Measurements from ENCODE around the gene TECPR2. TPM values are rescaled to one million over a fixed set of nuclear protein-coding genes. Genes with fewer than 3 reads are reported as not detected.

TECPR2 gene
- total RNA-seq, 2 donors from 2014 or later: 8.4 to 16.6 TPM

DNA sequence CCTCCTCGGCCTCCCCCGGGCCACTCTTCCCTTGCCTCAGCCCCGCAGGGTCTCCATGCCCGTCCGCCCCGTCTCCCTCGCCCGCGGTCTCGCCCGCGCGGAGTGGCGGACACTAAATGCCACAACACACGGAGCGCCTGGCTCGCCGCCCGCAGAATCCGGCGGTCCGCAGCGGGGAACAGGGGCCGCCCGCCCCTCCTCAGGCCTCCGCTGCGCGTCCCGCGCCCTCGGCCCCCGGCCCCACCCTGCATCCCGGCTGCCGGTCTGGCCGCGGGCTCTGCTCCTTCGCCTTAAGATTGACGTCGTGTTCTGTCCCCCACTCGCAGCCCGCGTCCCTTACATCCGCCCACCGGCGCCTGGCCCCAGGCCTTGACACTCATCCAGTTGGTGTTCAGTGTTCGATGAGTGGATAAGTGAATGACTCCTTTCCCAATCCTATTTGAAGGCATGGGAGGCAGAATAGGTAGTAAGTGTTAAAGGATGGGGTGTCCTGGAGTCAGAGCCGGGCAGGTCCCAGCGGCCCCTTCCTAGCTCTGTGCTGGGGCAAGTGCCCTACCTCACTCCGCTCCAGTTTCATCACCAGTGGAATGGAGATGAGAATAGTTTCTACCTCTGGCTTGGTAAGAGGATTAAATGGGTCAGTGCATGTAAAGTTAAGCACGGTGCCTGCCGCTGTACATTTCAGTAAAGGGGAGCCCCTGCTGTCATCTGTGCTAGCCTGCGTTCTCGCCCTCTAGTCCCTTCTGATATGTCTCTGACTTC lies 622 bp downstream of the TECPR2 start:
- peaks cover 24% of the 10 kb centered on the region for H3K4me1 Mint-ChIP-seq
- DNase-seq (peak; percentile 12 to 19 (median 13)), ATAC-seq (peak; percentile 5)
- no peaks in the 10 kb centered on the region for H3K27me3 Mint-ChIP-seq
- no peak overlapping the region for H3K27ac Mint-ChIP-seq
- peak overlapping the region; percentile 96 for H3K4me3 Mint-ChIP-seq
- no peaks in the 10 kb centered on the region for H3K36me3 Mint-ChIP-seq (ENCODE audit: low read depth)
- H3K9me3 ChIP-seq (ENCODE audit: control insufficient read depth, low read length, poor library complexity, severe bottlenecking): no peaks in the 10 kb centered on the region

DNA sequence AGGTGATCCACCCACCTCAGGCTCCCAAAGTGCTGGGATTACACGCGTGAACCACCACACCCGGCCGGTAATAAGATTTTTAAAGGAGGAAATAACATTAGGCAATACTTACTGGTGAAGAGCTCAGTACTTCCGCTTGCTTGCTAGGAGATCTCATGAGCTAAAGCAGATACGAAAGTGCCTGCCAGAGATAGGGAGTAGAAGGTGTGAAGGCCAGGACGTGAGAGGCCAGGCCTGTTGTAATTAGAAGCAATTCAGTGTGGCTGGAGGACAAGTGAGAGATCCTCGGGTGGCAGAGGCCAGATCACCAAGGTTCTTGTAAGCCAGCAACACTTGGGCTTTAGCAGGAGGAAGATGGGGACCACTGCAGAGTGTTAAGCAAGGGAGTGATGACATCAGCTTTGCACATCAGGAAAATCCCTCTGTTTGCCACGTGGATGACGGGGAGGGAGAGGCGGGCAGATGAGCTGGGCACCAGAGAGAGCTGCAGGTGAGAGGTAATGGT lies 7.6 kb downstream of the TECPR2 start:
- H3K4me1 Mint-ChIP-seq: peaks cover 18% of the 10 kb centered on the region
- ATAC-seq (no peak), DNase-seq (no peak)
- no peaks in the 10 kb centered on the region for H3K9me3 ChIP-seq (ENCODE audit: control insufficient read depth, low read length, poor library complexity, severe bottlenecking)
- no peaks in the 10 kb centered on the region for H3K27me3 Mint-ChIP-seq
- H3K27ac Mint-ChIP-seq: peak overlapping the region; percentile 39
- H3K36me3 Mint-ChIP-seq (ENCODE audit: low read depth): no peaks in the 10 kb centered on the region
- H3K4me3 Mint-ChIP-seq: no peak overlapping the region

DNA sequence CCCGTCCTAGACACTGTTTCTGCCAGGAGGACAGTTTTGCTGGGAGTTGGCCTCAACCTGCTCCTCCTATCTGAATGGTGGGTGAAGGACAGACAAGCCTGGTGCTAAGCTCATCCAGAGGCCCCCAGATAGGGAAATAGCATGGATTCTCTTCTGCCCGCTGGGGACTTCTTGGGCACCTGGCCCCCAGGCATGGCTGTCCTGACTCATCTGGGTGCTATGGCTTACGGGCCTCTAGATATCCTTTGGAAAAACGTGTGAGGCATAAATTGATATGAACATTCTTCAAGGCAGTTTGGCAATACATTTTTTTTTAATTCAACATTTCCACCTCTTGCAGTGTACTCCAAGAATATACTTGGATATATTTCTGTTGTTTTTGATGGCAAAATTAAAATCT lies 8.6 kb downstream of the TECPR2 start:
- Mint-ChIP-seq H3K27me3 (no peaks in the 10 kb centered on the region), H3K36me3 (ENCODE audit: low read depth) (no peaks in the 10 kb centered on the region), H3K27ac (no peak overlapping the region), H3K4me3 (no peak overlapping the region), H3K4me1 (peaks cover 19% of the 10 kb centered on the region)
- no peak for DNase-seq
- no peak for ATAC-seq
- H3K9me3 ChIP-seq (ENCODE audit: control insufficient read depth, low read length, poor library complexity, severe bottlenecking): no peaks in the 10 kb centered on the region

DNA sequence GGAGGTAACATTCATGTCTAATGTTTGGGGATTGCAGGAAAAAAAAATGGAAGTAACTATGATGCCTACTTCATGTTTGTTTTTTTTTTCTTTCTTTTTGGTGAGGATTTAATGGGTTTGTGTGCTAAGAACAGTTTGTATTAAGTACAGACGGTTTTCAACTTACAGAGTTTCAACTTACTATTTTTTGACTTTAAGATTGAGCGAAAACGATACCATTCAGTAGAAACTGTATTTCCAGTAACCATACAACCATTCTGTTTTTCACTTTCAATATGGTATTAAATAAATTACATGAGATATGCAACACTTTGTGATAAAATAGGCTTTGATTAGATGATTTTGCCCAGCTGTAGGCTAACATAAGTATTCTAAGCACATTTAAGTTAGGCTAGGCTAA lies 10.4 kb downstream of the TECPR2 start:
- H3K4me1 Mint-ChIP-seq: peaks cover 15% of the 10 kb centered on the region

DNA sequence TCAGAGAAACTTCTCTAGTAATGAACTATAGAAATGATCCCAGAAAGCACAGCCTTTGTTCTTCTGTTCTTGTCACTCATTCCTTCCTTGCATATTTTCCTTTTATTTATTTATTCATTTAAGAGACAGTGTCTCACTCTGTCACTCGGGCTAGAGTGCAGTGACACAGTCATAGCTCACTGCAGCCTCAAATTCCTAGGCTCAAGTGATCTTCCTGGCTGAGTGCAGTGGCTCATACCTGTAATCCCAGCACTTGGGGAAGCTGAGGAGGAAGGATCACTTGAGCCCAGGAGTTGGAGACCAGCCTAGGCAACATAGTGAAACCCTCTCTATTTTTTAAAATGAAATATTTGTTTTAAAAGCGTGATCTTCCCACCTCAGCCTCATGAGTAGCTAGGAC lies 11.5 kb downstream of the TECPR2 start:
- ATAC-seq: no peak
- Mint-ChIP-seq H3K27ac (no peak overlapping the region), H3K36me3 (ENCODE audit: low read depth) (peaks cover 3% of the 10 kb centered on the region), H3K4me1 (peaks cover 10% of the 10 kb centered on the region), H3K4me3 (no peak overlapping the region), H3K27me3 (no peaks in the 10 kb centered on the region)
- H3K9me3 ChIP-seq (ENCODE audit: control insufficient read depth, low read length, poor library complexity, severe bottlenecking): no peaks in the 10 kb centered on the region
- no peak for DNase-seq

More for the DNA sequence above, 10.4 kb downstream of the TECPR2 start:
- DNase-seq (no peak), ATAC-seq (no peak)
- H3K27ac Mint-ChIP-seq: no peak overlapping the region
- H3K27me3 Mint-ChIP-seq: no peaks in the 10 kb centered on the region
- no peaks in the 10 kb centered on the region for H3K9me3 ChIP-seq (ENCODE audit: control insufficient read depth, low read length, poor library complexity, severe bottlenecking)
- no peak overlapping the region for H3K4me3 Mint-ChIP-seq
- no peaks in the 10 kb centered on the region for H3K36me3 Mint-ChIP-seq (ENCODE audit: low read depth)

DNA sequence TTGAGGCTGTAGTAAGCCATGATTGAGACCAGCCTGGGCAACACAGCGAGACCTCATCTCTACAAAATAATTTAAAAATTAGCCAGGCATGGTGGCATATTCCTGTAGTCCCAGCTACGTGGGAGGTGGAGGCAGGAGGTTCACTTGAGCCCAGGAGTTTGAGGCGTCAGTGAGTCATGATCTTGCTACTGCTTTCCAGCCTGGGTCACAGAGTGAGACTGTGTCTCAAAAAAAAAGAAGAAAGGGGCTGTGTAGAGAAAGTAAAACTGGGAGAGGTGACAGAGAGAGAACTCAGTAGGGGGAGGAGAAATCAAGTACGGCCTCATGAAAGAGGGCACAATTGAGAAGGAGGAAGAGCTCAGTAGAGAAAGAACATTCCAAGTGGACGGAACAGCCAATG lies 12.4 kb downstream of the TECPR2 start:
- H3K36me3 Mint-ChIP-seq (ENCODE audit: low read depth): peaks cover 3% of the 10 kb centered on the region
- peaks cover 10% of the 10 kb centered on the region for H3K4me1 Mint-ChIP-seq
- no peak overlapping the region for H3K4me3 Mint-ChIP-seq
- H3K27me3 Mint-ChIP-seq: no peaks in the 10 kb centered on the region
- DNase-seq: no peak
- peak overlapping the region; percentile 43 for H3K27ac Mint-ChIP-seq
- H3K9me3 ChIP-seq (ENCODE audit: control insufficient read depth, low read length, poor library complexity, severe bottlenecking): no peaks in the 10 kb centered on the region
- ATAC-seq: no peak

DNA sequence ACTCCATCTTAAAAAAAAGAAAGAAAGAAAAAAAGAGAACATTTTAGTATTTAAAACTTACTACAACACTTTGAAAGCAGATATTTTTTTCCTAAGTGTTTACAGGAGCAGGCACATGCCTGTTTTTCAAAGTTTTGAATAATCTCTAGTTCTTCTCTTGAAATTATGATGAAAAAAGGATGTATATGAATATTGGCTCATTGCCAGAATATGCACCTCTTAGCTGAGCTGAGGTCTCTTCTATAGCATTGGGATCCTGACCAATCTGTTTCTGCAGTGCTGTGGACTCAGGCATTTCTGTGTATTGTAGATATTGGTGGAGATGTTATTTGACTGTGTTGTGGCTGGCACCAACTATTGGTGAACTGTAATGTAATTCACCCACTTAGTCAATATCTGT lies 15.0 kb downstream of the TECPR2 start:
- no peak for DNase-seq
- Mint-ChIP-seq H3K4me1 (peaks cover 6% of the 10 kb centered on the region), H3K36me3 (ENCODE audit: low read depth) (peaks cover 3% of the 10 kb centered on the region), H3K27me3 (no peaks in the 10 kb centered on the region), H3K4me3 (no peak overlapping the region), H3K27ac (peak overlapping the region; percentile 37)
- no peaks in the 10 kb centered on the region for H3K9me3 ChIP-seq (ENCODE audit: control insufficient read depth, low read length, poor library complexity, severe bottlenecking)
- no peak for ATAC-seq

DNA sequence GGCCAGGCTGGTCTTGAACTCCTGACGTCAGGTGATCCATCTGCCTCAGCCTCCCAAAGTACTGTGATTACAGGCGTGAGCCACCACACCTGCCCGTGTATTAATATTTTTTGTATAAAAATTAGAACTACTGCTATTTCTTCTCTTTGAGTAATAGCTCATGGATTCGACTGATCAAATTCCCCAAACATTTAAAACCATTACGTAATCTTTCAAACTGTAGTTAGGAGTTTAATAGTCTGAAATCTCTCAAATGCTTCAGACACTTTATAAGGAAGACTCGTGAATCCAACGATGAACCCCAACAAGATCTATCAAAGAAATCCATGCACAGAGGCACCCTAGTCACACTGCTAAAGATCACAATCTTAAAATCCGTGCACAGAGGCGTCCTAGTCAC lies 16.1 kb downstream of the TECPR2 start:
- H3K27me3 Mint-ChIP-seq: no peaks in the 10 kb centered on the region
- H3K4me1 Mint-ChIP-seq: peaks cover 6% of the 10 kb centered on the region
- H3K9me3 ChIP-seq (ENCODE audit: control insufficient read depth, low read length, poor library complexity, severe bottlenecking): no peaks in the 10 kb centered on the region
- peaks cover 3% of the 10 kb centered on the region for H3K36me3 Mint-ChIP-seq (ENCODE audit: low read depth)
- no peak for ATAC-seq
- DNase-seq: no peak
- H3K27ac Mint-ChIP-seq: no peak overlapping the region
- H3K4me3 Mint-ChIP-seq: no peak overlapping the region

DNA sequence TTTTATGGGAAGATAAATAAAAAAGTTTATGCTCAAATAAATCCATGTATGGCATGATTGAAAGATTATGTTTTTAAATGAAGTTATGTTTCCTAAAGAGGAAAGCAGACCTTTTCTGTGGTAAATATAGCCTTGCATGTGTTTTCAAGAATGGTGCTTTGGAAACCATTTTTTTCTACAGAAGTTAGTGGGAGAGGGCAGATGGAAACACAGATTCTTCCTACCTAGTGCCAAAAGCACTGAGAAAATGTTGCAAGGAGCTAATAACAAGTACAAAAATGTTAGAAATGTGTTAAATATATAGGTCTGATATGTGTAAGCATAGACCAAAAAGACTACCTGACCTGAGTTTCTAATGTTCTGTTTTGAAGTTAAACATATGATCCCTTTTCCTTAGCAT lies 24.3 kb downstream of the TECPR2 start:
- H3K4me1 Mint-ChIP-seq: peaks cover 2% of the 10 kb centered on the region
- DNase-seq: no peak

DNA sequence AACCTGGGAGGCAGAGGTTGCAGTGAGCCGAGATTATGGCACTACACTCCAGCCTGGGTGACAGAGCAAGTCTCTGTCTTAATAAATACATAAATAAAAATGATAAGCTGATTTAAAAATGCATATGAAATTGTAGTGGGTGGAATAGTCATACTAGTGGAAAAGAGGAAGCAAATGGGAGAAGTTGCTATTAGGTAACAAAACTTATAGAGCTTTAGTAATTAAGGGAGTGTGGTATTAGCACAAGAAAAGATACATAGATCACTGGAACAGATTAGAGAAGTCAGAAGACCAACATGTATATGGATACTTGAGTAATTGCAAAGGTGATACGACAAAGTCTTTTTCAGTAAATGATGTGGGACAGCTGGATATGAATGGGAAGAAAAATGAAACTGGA lies 26.5 kb downstream of the TECPR2 start:
- H3K4me1 Mint-ChIP-seq: peaks cover 9% of the 10 kb centered on the region
- ATAC-seq: no peak

More for the DNA sequence above, 24.3 kb downstream of the TECPR2 start:
- no peak for ATAC-seq
- no peaks in the 10 kb centered on the region for H3K9me3 ChIP-seq (ENCODE audit: control insufficient read depth, low read length, poor library complexity, severe bottlenecking)
- H3K27ac Mint-ChIP-seq: no peak overlapping the region
- H3K27me3 Mint-ChIP-seq: no peaks in the 10 kb centered on the region
- H3K4me3 Mint-ChIP-seq: no peak overlapping the region
- H3K36me3 Mint-ChIP-seq (ENCODE audit: low read depth): no peaks in the 10 kb centered on the region

DNA sequence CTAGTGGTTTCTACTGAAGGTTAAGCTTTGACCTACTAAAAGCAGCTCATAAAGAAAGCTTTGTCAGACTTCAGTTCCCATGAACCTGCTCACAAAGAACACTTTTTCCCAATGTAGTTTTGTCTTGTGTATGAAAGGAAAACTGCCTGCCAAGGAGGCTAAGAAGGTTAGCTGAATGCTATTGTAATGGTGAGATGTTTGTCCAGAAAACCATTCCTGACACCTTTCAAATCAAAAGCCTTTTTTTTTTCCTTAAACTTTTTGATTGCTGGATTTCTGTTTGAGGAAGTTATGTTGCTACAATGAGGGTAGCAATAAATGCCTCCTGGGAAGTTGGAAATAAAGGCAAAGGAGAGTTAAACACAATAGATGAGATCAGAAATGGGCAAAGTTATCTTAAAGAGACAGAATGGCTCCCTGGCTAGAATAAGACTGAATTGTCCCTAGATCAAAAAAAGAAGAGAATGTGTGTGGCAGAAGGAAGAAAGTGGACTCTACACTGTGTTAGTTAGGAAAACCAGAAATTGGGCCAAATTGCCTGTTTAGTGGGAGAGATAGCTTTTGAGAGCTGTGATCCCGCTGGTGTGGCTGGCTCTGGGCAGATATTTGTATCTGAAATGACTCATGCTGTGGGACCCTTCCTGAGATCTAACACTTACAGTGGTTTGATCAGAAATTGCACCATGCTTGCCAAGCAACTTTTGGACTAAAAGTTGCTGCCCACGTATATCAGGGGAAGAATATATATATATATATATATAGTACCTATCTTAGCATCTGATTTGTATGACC lies 27.5 kb downstream of the TECPR2 start:
- DNase-seq (no peak), ATAC-seq (no peak)
- H3K4me3 Mint-ChIP-seq: no peak overlapping the region
- H3K27me3 Mint-ChIP-seq: no peaks in the 10 kb centered on the region
- H3K9me3 ChIP-seq (ENCODE audit: control insufficient read depth, low read length, poor library complexity, severe bottlenecking): no peaks in the 10 kb centered on the region
- H3K27ac Mint-ChIP-seq: peak overlapping the region; percentile 30
- peaks cover 2% of the 10 kb centered on the region for H3K36me3 Mint-ChIP-seq (ENCODE audit: low read depth)
- H3K4me1 Mint-ChIP-seq: peaks cover 13% of the 10 kb centered on the region

More for the DNA sequence above, 26.5 kb downstream of the TECPR2 start:
- Mint-ChIP-seq H3K36me3 (ENCODE audit: low read depth) (peaks cover 2% of the 10 kb centered on the region), H3K4me3 (no peak overlapping the region), H3K27ac (no peak overlapping the region), H3K27me3 (no peaks in the 10 kb centered on the region)
- DNase-seq: no peak
- H3K9me3 ChIP-seq (ENCODE audit: control insufficient read depth, low read length, poor library complexity, severe bottlenecking): no peaks in the 10 kb centered on the region

DNA sequence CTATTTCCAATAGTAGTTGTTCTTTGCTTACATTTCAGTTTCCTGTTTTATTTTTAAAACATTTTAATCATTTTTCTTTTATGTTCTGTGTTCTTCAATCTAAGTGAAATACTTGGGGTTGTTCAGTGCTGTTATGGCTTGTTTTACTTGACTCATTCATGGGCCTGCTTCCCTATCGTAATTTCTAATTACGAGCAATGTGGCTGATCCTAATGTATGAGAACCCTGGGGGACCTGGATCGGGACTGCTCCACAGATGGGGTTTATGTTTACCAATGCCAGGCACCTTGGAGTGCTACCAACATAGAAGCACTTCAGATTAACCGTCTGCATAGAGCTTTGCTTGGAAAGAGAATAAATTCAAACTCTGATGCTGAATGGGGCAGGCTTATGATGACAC lies 29.8 kb downstream of the TECPR2 start:
- Mint-ChIP-seq H3K27me3 (no peaks in the 10 kb centered on the region), H3K27ac (no peak overlapping the region), H3K4me1 (peaks cover 13% of the 10 kb centered on the region), H3K36me3 (ENCODE audit: low read depth) (peaks cover 2% of the 10 kb centered on the region), H3K4me3 (no peak overlapping the region)
- DNase-seq (no peak), ATAC-seq (no peak)
- H3K9me3 ChIP-seq (ENCODE audit: control insufficient read depth, low read length, poor library complexity, severe bottlenecking): no peaks in the 10 kb centered on the region

DNA sequence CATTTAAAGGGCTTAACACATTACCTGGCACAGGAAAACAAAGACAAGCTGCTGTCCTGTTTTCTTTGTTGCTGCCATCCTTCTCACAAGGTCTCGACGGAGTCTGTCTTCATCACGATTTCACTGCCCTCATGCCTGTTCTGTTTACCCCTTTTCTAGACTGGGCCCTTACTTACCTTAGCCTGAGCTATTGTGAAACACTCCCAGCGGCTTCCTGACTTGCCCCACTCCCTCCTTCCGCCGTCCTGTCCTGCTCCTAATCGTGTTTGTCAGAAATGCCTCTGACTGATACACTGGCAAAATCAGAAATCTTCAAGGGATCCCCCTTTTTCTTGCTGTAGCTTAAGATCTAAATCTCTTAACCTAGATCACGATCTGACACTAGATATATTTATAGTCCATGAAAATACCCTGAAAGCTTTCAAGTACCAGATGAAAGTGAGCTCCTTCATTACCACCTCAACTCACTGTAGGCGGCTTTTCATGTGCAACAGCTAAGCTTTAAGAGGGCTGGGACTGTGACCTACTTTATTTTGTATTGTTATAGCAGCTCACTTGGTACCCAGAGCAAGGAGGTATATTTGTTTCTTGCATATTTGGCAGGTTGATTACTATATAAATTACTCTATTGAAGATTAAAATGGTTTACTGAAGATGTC lies 32.1 kb downstream of the TECPR2 start:
- ATAC-seq: peak; percentile 97
- DNase-seq: no peak
- H3K4me1 Mint-ChIP-seq: peaks cover 12% of the 10 kb centered on the region
- peaks cover 3% of the 10 kb centered on the region for H3K9me3 ChIP-seq (ENCODE audit: control insufficient read depth, low read length, poor library complexity, severe bottlenecking)
- no peaks in the 10 kb centered on the region for H3K27me3 Mint-ChIP-seq
- H3K36me3 Mint-ChIP-seq (ENCODE audit: low read depth): peaks cover 2% of the 10 kb centered on the region
- H3K27ac Mint-ChIP-seq: peak overlapping the region; percentile 97
- H3K4me3 Mint-ChIP-seq: peak overlapping the region; percentile 83
